HG03097 (cell line): ENCODE measurements around the gene FHOD3.

Experiments used
- ATAC-seq: cut with Tn5 transposase; IDR thresholded peaks from one replicate; pipeline ENCODE4 v1.9.1; 2021; ENCODE audit not compliant: unreplicated experiment, low FRiP score

The FHOD3 gene

DNA sequence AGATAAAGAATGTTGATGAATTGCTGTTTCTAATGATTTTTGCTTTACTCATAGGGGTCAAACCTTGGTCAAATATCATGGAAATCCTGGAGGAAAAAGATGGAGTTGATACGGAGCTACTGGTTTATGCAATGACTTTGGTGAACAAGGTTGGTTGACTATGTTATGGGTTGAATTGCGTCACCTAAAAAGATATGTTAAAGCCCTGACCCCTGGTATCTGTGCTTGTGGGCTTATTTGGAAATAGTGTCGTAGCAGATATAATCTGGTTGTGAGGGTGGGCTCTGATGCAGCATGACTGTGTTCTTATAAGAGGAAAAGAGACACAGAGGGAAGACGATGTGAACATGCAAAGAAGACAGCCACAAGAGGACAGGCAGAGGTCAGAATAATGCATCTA is 305.1 kb downstream of the FHOD3 start:
- ATAC-seq: no peak

- ATAC-seq: no peak
Observed at GRCh38 chr18:36608107-36608506, 310.6 kb downstream of the FHOD3 start.

- ATAC-seq: no peak
Observed at GRCh38 chr18:36610258-36610657, 312.7 kb downstream of the FHOD3 start.

DNA sequence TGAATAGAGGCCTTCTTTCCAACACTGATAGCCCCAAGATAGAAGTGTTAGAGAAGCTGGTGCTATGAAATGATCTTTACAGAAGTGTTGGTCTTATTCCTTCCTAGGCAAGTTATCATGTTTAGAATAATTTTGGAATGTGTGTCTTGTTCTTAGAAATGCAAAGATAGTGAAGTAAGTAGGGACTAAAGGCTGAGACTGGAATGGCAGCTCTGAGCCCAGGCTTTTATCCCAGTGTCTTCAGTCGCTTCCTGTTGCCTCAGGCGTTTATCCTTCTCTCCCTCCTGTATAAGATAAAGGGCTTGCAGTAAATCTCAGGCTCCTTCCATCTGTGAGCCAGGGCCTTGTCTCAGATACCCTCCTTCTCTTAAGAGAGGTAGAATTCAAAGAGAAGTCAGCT is 313.1 kb downstream of the FHOD3 start:
- ATAC-seq: no peak

GRCh38 chr18:36613069-36613468 is 315.6 kb downstream of the FHOD3 start:
- no peak for ATAC-seq

DNA sequence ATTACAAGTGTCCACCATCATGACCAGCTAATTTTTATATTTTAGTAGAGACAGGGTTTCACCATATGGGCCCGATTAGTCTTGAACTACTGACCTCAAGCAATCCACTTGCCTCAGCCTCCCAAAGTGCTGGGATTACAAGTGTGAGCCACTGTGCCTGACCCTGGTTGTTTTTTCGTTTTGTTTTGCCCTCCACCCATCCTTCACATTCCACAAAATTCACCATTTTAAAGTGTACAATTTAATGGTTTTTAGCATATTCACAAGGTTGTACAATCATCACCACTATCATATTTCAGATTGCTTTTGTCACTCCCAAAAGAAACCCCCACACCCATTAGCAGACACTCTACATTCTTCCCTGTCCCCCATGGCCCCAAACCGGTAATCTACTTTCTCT is 316.3 kb downstream of the FHOD3 start:
- no peak for ATAC-seq

- no peak for ATAC-seq
Observed at GRCh38 chr18:36620788-36621187, 323.3 kb downstream of the FHOD3 start.

DNA sequence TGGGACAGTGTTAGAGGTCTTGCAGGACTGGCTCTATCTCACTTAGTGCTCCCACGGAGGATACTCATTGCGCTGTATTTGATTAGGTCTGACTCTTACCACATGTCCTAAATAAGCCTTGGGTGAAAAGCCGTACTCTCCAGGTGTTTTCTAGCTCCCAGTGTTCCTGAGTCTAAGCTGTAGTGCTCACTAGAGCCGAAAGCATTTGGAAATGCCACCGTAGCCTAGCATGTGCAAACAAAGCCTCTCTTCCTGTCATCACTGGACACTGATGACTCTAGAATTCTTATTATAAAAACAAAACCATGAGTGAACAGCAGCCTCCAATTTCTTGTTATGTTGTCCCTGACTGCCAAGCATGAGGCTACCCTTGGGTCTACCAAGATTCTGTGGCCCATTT is 325.1 kb downstream of the FHOD3 start:
- no peak for ATAC-seq

- no peak for ATAC-seq
Observed at GRCh38 chr18:36623091-36623490, 325.6 kb downstream of the FHOD3 start.

- no peak for ATAC-seq
Observed at GRCh38 chr18:36623681-36624190, 326.2 kb downstream of the FHOD3 start.

- no peak for ATAC-seq
Observed at GRCh38 chr18:36624451-36625167, 327.1 kb downstream of the FHOD3 start.

- ATAC-seq: no peak
Observed at GRCh38 chr18:36625386-36625785, 327.9 kb downstream of the FHOD3 start.

DNA sequence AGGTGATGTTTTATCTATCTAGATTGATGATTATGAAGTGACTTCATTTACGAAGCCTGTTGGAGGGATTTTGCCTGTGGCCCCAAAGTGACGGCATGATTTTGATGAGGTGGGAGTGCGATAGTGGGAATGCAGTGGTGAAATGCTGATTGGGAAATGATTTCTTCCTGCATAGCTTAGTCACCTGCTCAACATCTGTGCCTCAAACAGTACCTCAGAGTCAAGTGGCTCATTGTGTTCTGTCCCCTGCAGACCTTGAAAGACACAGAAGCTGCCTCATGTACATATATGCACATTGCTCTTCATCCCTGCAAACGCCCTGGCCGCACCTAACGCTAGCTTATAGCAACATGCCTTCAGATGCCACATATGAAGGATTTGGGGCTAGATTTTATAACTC is 330.1 kb downstream of the FHOD3 start:
- no peak for ATAC-seq

- ATAC-seq: no peak
Observed at GRCh38 chr18:36628435-36629137, 331.1 kb downstream of the FHOD3 start.

GRCh38 chr18:36629138-36629530 is 331.6 kb downstream of the FHOD3 start:
- ATAC-seq: no peak

- no peak for ATAC-seq
Observed at GRCh38 chr18:36629836-36630235, 332.3 kb downstream of the FHOD3 start.

GRCh38 chr18:36630917-36631316 is 333.4 kb downstream of the FHOD3 start:
- ATAC-seq: no peak

- ATAC-seq: peak; percentile 34
Observed at GRCh38 chr18:36633961-36634412, 336.5 kb downstream of the FHOD3 start.

DNA sequence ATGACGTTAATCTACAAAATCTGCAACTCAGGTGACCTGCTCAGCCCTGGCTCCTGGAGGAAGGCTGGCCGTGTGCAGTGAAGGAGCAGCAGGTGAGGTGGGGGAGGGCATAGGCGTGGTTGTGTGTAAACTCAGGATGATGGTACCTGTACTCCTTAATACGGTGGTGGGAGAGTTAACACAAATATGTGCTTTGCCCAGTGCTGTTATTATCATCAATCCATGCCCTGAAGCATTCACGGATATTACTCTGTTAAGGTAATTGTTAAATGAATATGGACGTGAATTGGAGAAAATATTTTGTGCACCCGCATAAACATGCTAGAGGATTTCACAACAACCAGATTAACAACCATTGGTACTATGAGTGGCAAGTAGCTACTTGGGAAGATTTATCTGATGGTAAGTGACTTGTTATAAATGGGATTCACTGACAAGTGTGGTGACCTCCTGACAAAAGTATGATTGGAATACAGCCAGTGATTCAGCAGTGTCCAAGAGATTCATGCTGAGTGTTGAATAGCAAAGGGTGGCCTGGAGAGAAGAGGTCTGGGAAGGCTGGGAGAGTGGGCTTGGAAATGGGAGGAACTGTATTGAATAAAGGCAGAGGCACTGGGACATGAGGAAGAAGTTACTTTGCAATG is 337.2 kb downstream of the FHOD3 start:
- ATAC-seq: no peak

DNA sequence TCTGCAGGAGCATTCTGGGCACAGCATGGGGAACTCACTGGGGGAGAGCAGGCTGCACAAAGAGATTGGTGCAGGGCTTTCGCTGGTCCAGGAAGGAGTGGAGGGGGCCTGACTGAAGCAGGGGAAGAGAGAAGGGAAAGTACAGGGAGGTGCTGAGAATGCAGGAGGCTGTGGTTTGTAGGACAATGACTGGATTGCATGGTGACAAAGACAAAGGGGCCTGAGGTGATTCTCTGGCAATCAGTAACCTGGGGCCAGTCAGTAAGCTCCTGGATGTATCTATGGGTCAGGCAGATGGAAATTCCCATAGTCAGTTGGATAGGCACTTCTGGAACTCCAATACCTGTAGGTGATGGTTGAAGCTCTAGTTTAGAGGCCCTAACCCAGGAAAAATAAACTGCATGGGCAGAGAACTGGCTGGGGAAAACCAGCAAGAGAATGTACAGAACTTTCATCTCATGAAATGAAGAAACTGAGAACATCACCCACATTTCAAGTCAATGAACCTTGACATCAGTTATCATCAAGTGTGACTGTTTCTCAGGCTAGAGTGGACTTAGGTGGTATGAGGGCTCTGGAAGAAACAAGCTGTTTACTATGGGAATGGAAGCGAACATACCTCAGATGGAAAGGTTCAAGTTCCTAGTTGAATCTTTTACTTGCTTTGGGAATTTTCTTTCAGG is 338.0 kb downstream of the FHOD3 start:
- peak; percentile 22 for ATAC-seq

- ATAC-seq: peak; percentile 21
Observed at GRCh38 chr18:36636237-36636817, 338.8 kb downstream of the FHOD3 start.
